ENCODE measurements around the gene JUND. TPM values are rescaled to one million over a fixed set of nuclear protein-coding genes. Genes with fewer than 3 reads are reported as not detected.
A peak's percentile ranks its signal among the peaks of the same experiment; 100 is the strongest.

JUND gene
- total RNA-seq, 3 donors from 2014 or later: 232 to 244 (median 242) TPM

GRCh38 chr19:18232540-18233223 lies 48.7 kb downstream of the JUND start:
- no peaks in the 10 kb centered on the region for H3K4me1 Mint-ChIP-seq (ENCODE audit: low read depth)
- DNase-seq (no peak), ATAC-seq (no peak)
- H3K36me3 Mint-ChIP-seq (ENCODE audit: insufficient read depth): no peaks in the 10 kb centered on the region
- H3K27me3 Mint-ChIP-seq (ENCODE audit: low read depth): peaks cover 69% of the 10 kb centered on the region
- H3K9me3 Mint-ChIP-seq: no peaks in the 10 kb centered on the region
- H3K4me3 Mint-ChIP-seq: no peak overlapping the region

GRCh38 chr19:18231775-18232174 lies 49.6 kb downstream of the JUND start:
- Mint-ChIP-seq H3K4me1 (ENCODE audit: low read depth) (peaks cover 4% of the 10 kb centered on the region), H3K4me3 (no peak overlapping the region), H3K27me3 (ENCODE audit: low read depth) (peaks cover 73% of the 10 kb centered on the region), H3K9me3 (no peaks in the 10 kb centered on the region), H3K36me3 (ENCODE audit: insufficient read depth) (no peaks in the 10 kb centered on the region)
- no peak for DNase-seq
- ATAC-seq: no peak

GRCh38 chr19:18230941-18231734 lies 50.3 kb downstream of the JUND start:
- Mint-ChIP-seq H3K27me3 (ENCODE audit: low read depth) (peaks cover 72% of the 10 kb centered on the region), H3K4me1 (ENCODE audit: low read depth) (peaks cover 7% of the 10 kb centered on the region), H3K9me3 (no peaks in the 10 kb centered on the region), H3K36me3 (ENCODE audit: insufficient read depth) (no peaks in the 10 kb centered on the region), H3K4me3 (no peak overlapping the region)
- ATAC-seq (peak in 1 of 2 donors; percentile 19), DNase-seq (no peak)

- peaks cover 72% of the 10 kb centered on the region for H3K27me3 Mint-ChIP-seq (ENCODE audit: low read depth)
- H3K4me1 Mint-ChIP-seq (ENCODE audit: low read depth): peaks cover 16% of the 10 kb centered on the region
- ATAC-seq (no peak), DNase-seq (no peak)
- H3K9me3 Mint-ChIP-seq: no peaks in the 10 kb centered on the region
- H3K36me3 Mint-ChIP-seq (ENCODE audit: insufficient read depth): no peaks in the 10 kb centered on the region
- no peak overlapping the region for H3K4me3 Mint-ChIP-seq
Observed at GRCh38 chr19:18229915-18230314, 51.5 kb downstream of the JUND start.

Other genes with a start within 250 kb of the JUND start
- gene IL12RB1, start 194.7 kb downstream of the JUND start, total RNA-seq: 10 to 100 TPM; 10.4 to 16.1 (median 14.8) TPM
- 10 to 100 TPM; 10.4 to 11.1 (median 10.7) TPM for gene MAST3, start 183.8 kb downstream of the JUND start, total RNA-seq
- gene PIK3R2, start 128.5 kb downstream of the JUND start, total RNA-seq: 10 to 100 TPM; 16.5 to 21.4 (median 19.6) TPM
- 10 to 100 TPM; 13.6 to 36.7 (median 13.8) TPM for gene IFI30, start 107.8 kb downstream of the JUND start, total RNA-seq
- gene MPV17L2, start 88.4 kb downstream of the JUND start, total RNA-seq: 10 to 100 TPM; 33.9 to 39.7 (median 35.7) TPM
- 1 to 10 TPM; 3.6 to 8.0 (median 6.6) TPM for gene RAB3A, start 77.6 kb downstream of the JUND start, total RNA-seq
- gene PDE4C, start 55.2 kb downstream of the JUND start, total RNA-seq: not detected
- gene IQCN, start 7.2 kb downstream of the JUND start, total RNA-seq: under 1 TPM; 0.35 to 0.42 (median 0.38) TPM
- 100 to 1,000 TPM; 209 to 254 (median 230) TPM for gene LSM4, start 41.5 kb upstream of the JUND start, total RNA-seq
- 10 to 100 TPM; 12.8 to 14.7 (median 13.0) TPM for gene PGPEP1, start 59.0 kb upstream of the JUND start, total RNA-seq
- under 1 TPM; 0.53 to 0.71 (median 0.56) TPM for gene GDF15, start 104.5 kb upstream of the JUND start, total RNA-seq
- gene LRRC25, start 116.0 kb upstream of the JUND start, total RNA-seq: not detected
- 100 to 1,000 TPM; 119 to 155 (median 135) TPM for gene SSBP4, start 137.8 kb upstream of the JUND start, total RNA-seq
- gene ISYNA1, start 156.5 kb upstream of the JUND start, total RNA-seq: 10 to 100 TPM; 10.2 to 16.6 (median 14.4) TPM
- 10 to 100 TPM; 25.6 to 32.5 (median 28.8) TPM for gene ELL, start 240.4 kb upstream of the JUND start, total RNA-seq

Data from activated T-cell treated with anti-CD3 and anti-CD28 coated beads, Interleukin-2, amount 50 U/mL, for 4 hours (primary cell).